Activated B cell treated with CpG ODN at 0.5 μM for 24 hours (primary cell): ENCODE data around the gene PCGF3. TPM values are rescaled to one million over a fixed set of nuclear protein-coding genes. Genes with fewer than 3 reads are reported as not detected.

ENCODE experiments used
- ATAC-seq: fragments of 200-7000 bp; cut with Tn5 transposase; one replicate; pipeline ENCODE4 v1.10.0; 2021; ENCODE audit warnings: low read depth, mild to moderate bottlenecking, moderate library complexity
- CTCF ChIA-PET: fragments of 350-600 bp; sonication (Branson Sonifier 250); formaldehyde crosslinking; loops from one replicate; lab custom pipeline; 2021; ENCODE audit warnings: antibody characterized with exemption; lab: Charles Lee
- POLR2A ChIA-PET: fragments of 350-600 bp; sonication (Branson Sonifier 250); formaldehyde crosslinking; loops from one replicate; lab custom pipeline; 2021; ENCODE audit warnings: antibody characterized with exemption; lab: Charles Lee
- DNase-seq: peaks from one replicate; pipeline ENCODE4 v3.0.0; 2022
- H3K27ac Mint-ChIP-seq: one replicate; pipeline ENCODE4 v1.8.0; 2020; ENCODE audit warnings: mixed read lengths
- H3K27me3 Mint-ChIP-seq: one replicate; pipeline ENCODE4 v1.8.0; 2021; ENCODE audit warnings: mixed read lengths
- H3K36me3 Mint-ChIP-seq: one replicate; pipeline ENCODE4 v1.8.0; 2021; ENCODE audit warnings: low read depth, mixed read lengths
- H3K4me1 Mint-ChIP-seq: one replicate; pipeline ENCODE4 v1.8.0; 2021; ENCODE audit warnings: mixed read lengths
- H3K4me3 Mint-ChIP-seq: one replicate; pipeline ENCODE4 v1.8.0; 2020; ENCODE audit warnings: mild to moderate bottlenecking, mixed read lengths
- H3K9me3 Mint-ChIP-seq: one replicate; pipeline ENCODE4 v1.8.0; 2020; ENCODE audit warnings: mixed read lengths
- CTCF ChIP-seq: fragments of 200-600 bp; IDR thresholded peaks from one replicate; pipeline ENCODE4 v1.8.0; 2022; ENCODE audit warnings: antibody characterized with exemption, mild to moderate bottlenecking
- intact Hi-C: fragments of 100-400 bp; cut with micrococcal nuclease; formaldehyde crosslinking; loops from one replicate; pipeline ENCODE4 v1.15.1; 2024
- total RNA-seq: library from RNA; stranded (reverse); gene quantifications from 2 replicates; pipeline ENCODE4 v1.2.3, GENCODE V29; 2022

PCGF3 gene
- total RNA-seq, 1 donor from 2014 or later: 59.2 TPM

GRCh38 chr4:661881-662761 lies 43.5 kb upstream of the PCGF3 start:
- H3K4me3 Mint-ChIP-seq: peak overlapping the region; percentile 79
- ATAC-seq: no peak
- intact Hi-C loops: loop anchor here (5.0 kb wide), 1 partner anchor 165 kb away; the partner anchor contains the start of genes PIGG and ZNF721
- CTCF ChIA-PET: no interaction called here
- no peak for DNase-seq
- no peak overlapping the region for H3K27ac Mint-ChIP-seq
- no peak for TF ChIP-seq CTCF
- H3K9me3 Mint-ChIP-seq: no peaks in the 10 kb centered on the region
- no peaks in the 10 kb centered on the region for H3K27me3 Mint-ChIP-seq
- peaks cover 14% of the 10 kb centered on the region for H3K4me1 Mint-ChIP-seq
- POLR2A ChIA-PET: interaction anchor here (0.7 to 4.4 kb wide), 2 partner anchors 11 to 13 kb away, joined by 3 to 56 read pairs; partner anchors contain the start of genes ATP5ME and MYL5
- peaks cover 13% of the 10 kb centered on the region for H3K36me3 Mint-ChIP-seq

- Mint-ChIP-seq H3K9me3 (no peaks in the 10 kb centered on the region), H3K4me1 (peaks cover 14% of the 10 kb centered on the region), H3K27ac (peak overlapping the region; percentile 70), H3K27me3 (no peaks in the 10 kb centered on the region), H3K36me3 (peaks cover 13% of the 10 kb centered on the region), H3K4me3 (peak overlapping the region; percentile 79)
- CTCF ChIA-PET: interaction anchor here (1.3 kb wide), 1 partner anchor 605 kb away, joined by 3 read pairs; no protein-coding TSS in a partner anchor
- POLR2A ChIA-PET: interaction anchor here (1.3 to 4.4 kb wide), 2 partner anchors 10 to 326 kb away, joined by 3 to 56 read pairs; partner anchors contain the start of genes ATP5ME and MYL5
- ATAC-seq: peak; percentile 1
- DNase-seq: no peak
- intact Hi-C loops: loop anchor here (1.0 to 5.0 kb wide), 3 partner anchors 42 to 326 kb away; partner anchors contain the start of genes PCGF3, PIGG, ZNF141 and ZNF721
- TF ChIP-seq CTCF: no peak
Observed at GRCh38 chr4:663046-663437, 42.6 kb upstream of the PCGF3 start.

GRCh38 chr4:663438-664428 lies 41.9 kb upstream of the PCGF3 start:
- Mint-ChIP-seq H3K36me3 (peaks cover 13% of the 10 kb centered on the region), H3K9me3 (no peaks in the 10 kb centered on the region), H3K27ac (peak overlapping the region; percentile 80), H3K4me1 (peaks cover 14% of the 10 kb centered on the region), H3K4me3 (peak overlapping the region; percentile 85), H3K27me3 (no peaks in the 10 kb centered on the region)
- ATAC-seq (peak; percentile 90), DNase-seq (peak; percentile 69)
- ChIA-PET CTCF (interaction anchor here (1.0 to 2.2 kb wide), 4 partner anchors 10 to 605 kb away, joined by 3 to 10 read pairs (median 4); partner anchors contain the start of genes ATP5ME, IDUA and MYL5), POLR2A (interaction anchor here (0.8 to 4.4 kb wide), 7 partner anchors 10 to 327 kb away, joined by 3 to 56 read pairs (median 3); partner anchors contain the start of genes ATP5ME and MYL5)
- no peak for TF ChIP-seq CTCF
- intact Hi-C loops: loop anchor here (1.0 to 5.0 kb wide), 4 partner anchors 11 to 326 kb away; partner anchors contain the start of genes ATP5ME, MYL5, PCGF3 and PIGG

GRCh38 chr4:664713-665231 lies 40.9 kb upstream of the PCGF3 start:
- Mint-ChIP-seq H3K36me3 (peaks cover 13% of the 10 kb centered on the region), H3K9me3 (no peaks in the 10 kb centered on the region), H3K27me3 (no peaks in the 10 kb centered on the region), H3K4me1 (peaks cover 14% of the 10 kb centered on the region), H3K27ac (no peak overlapping the region), H3K4me3 (peak overlapping the region; percentile 85)
- ChIA-PET CTCF (interaction anchor here (1.1 to 2.2 kb wide), 2 partner anchors 9 to 322 kb away, joined by 4 to 10 read pairs; partner anchors contain the start of genes ATP5ME, IDUA and MYL5), POLR2A (interaction anchor here (1.0 to 4.4 kb wide), 4 partner anchors 9 to 117 kb away, joined by 3 to 56 read pairs (median 4); partner anchors contain the start of genes ATP5ME and MYL5)
- TF ChIP-seq CTCF: no peak
- no peak for ATAC-seq
- intact Hi-C loops: loop anchor here (1.0 to 5.0 kb wide), 2 partner anchors 10 to 167 kb away; partner anchors contain the start of genes ATP5ME, MYL5, PIGG and ZNF721
- DNase-seq: no peak
